GM12878 (cell line): ENCODE results near the gene IER5. TPM values are rescaled to one million over a fixed set of nuclear protein-coding genes. Genes with fewer than 3 reads are reported as not detected.

Experiments used
- ATF7 ChIP-seq: fragments of 450-650 bp; IDR thresholded peaks from 2 replicates; pipeline ENCODE4 v1.6.1; 2016; ENCODE audit warnings: low read depth, mild to moderate bottlenecking
- CHD1 ChIP-seq: IDR thresholded peaks from 2 replicates; pipeline ENCODE4 v1.6.1; 2012; ENCODE audit warnings: low read depth, low read length, improper control_type of control experiment
- CHD4 ChIP-seq: fragments of 200-600 bp; sonication (generic); IDR thresholded peaks from 2 replicates; pipeline ENCODE4 v1.6.1; 2016; ENCODE audit warnings: mild to moderate bottlenecking
- CREM ChIP-seq: IDR thresholded peaks from 2 replicates; pipeline ENCODE4 v1.6.1; 2014; ENCODE audit warnings: antibody characterized with exemption, low read depth
- E4F1 ChIP-seq: fragments of 450-650 bp; IDR thresholded peaks from 2 replicates; pipeline ENCODE4 v1.6.1; 2018; ENCODE audit warnings: borderline replicate concordance, mild to moderate bottlenecking; ENCODE audit not compliant: partially characterized antibody
- ETV6 ChIP-seq, 2 experiments: fragments of 450-650 bp in 1 of 2; IDR thresholded peaks in 1 of 2; conservative IDR thresholded peaks in 1 of 2; 2 replicates each; pipeline ENCODE4 v1.6.1; 2014; ENCODE audit warnings: antibody characterized with exemption in 1 of 2, borderline replicate concordance in 1 of 2, low read depth in 1 of 2, mild to moderate bottlenecking in 1 of 2, moderate library complexity in 1 of 2
- IRF5 ChIP-seq: fragments of 450-650 bp; IDR thresholded peaks from 2 replicates; pipeline ENCODE4 v1.6.1; 2017; ENCODE audit warnings: borderline replicate concordance
- JUND ChIP-seq: IDR thresholded peaks from 2 replicates; pipeline ENCODE4 v1.6.1; 2012; ENCODE audit warnings: low read depth, mild to moderate bottlenecking, low read length, improper control_type of control experiment, moderate library complexity
- MAX ChIP-seq: IDR thresholded peaks from 2 replicates; pipeline ENCODE4 v1.6.1; 2012; ENCODE audit warnings: low read depth, low read length, improper control_type of control experiment
- MEF2A ChIP-seq: IDR thresholded peaks from 2 replicates; pipeline ENCODE4 v1.6.1; 2011; ENCODE audit warnings: low read depth, mild to moderate bottlenecking, low read length, moderate library complexity; ENCODE audit not compliant: insufficient read depth
- NR2C1 ChIP-seq: fragments of 450-650 bp; IDR thresholded peaks from 2 replicates; pipeline ENCODE4 v1.6.1; 2017; ENCODE audit warnings: antibody characterized with exemption, mild to moderate bottlenecking, moderate library complexity
- PAX8 ChIP-seq: fragments of 450-650 bp; IDR thresholded peaks from 2 replicates; pipeline ENCODE4 v1.6.1; 2017; ENCODE audit warnings: mild to moderate bottlenecking, moderate library complexity
- PML ChIP-seq: IDR thresholded peaks from 2 replicates; pipeline ENCODE4 v1.6.1; 2012; ENCODE audit warnings: low read length, inconsistent platforms
- POLR2AphosphoS5 ChIP-seq: IDR thresholded peaks from 2 replicates; pipeline ENCODE4 v1.6.1; 2011; ENCODE audit warnings: mild to moderate bottlenecking, low read length, inconsistent platforms
- RB1 ChIP-seq: fragments of 450-650 bp; formaldehyde crosslinking; IDR thresholded peaks from 2 replicates; pipeline ENCODE4 v1.6.1; 2017; ENCODE audit warnings: mild to moderate bottlenecking, borderline replicate concordance
- RELB ChIP-seq: fragments of 450-650 bp; IDR thresholded peaks from 2 replicates; pipeline ENCODE4 v1.6.1; 2017; ENCODE audit warnings: low read depth, mild to moderate bottlenecking, moderate library complexity
- SMC3 ChIP-seq: IDR thresholded peaks from 2 replicates; pipeline ENCODE4 v1.6.1; 2011; ENCODE audit warnings: low read length, improper control_type of control experiment, borderline replicate concordance
- SP1 ChIP-seq: IDR thresholded peaks from one replicate; pipeline ENCODE4 v1.6.1; 2011; ENCODE audit warnings: low read depth, low read length
- WRNIP1 ChIP-seq: IDR thresholded peaks from 2 replicates; pipeline ENCODE4 v1.6.1; 2011; ENCODE audit warnings: low read depth, low read length, improper control_type of control experiment, borderline replicate concordance
- ZBED1 ChIP-seq: IDR thresholded peaks from 2 replicates; pipeline ENCODE4 v1.6.1; 2016; ENCODE audit warnings: borderline replicate concordance
- ZNF687 ChIP-seq: fragments of 450-650 bp; IDR thresholded peaks from 2 replicates; pipeline ENCODE4 v1.6.1; 2017; ENCODE audit warnings: mild to moderate bottlenecking, moderate library complexity
- polyA plus RNA-seq, 11 experiments: library from polyadenylated mRNA; depleted of rRNA in 4 of 11; unstranded in 6 of 11; stranded (reverse) in 5 of 11; fragments of >200 nt; fragmentation: Nextera tagmentation in 4 of 11; fragmentation: Illumina TruSeq in 1 of 11; extraction: Ambion mirVana in 4 of 11; extraction: Trizol in 1 of 11; gene quantifications; 1 replicate in 1 of 11; 2 replicates in 10 of 11; pipeline versions ENCODE4 v1.2.1 to v1.2.3, GENCODE V29; 2011 to 2016; ENCODE audit warnings: inconsistent platforms in 2 of 11, missing spikeins in 2 of 11, low read depth in 1 of 11
- total RNA-seq, 4 experiments: library from RNA; depleted of rRNA in 3 of 4; stranded (reverse); fragments of >200 nt in 3 of 4; fragmentation: Illumina TruSeq in 1 of 4; extraction: Trizol in 1 of 4; gene quantifications; 2 replicates each; pipeline versions ENCODE4 v1.2.1 to v1.2.3, GENCODE V29; 2013 to 2021

Gene IER5
- total and polyA plus RNA-seq, 10 of the 15 experiments (the other 5 are each of a cell fraction or from before 2014, with no cell fraction given), result 4.3 to 75.2 (median 30.5) TPM

GRCh38 chr1:181044449-181044966 lies 44.0 kb upstream of the IER5 start (continued):
- TF ChIP-seq E4F1 (no peak), MAX (no peak), NR2C1 (no peak), ZBED1 (no peak), RELB (peak; percentile 92), POLR2AphosphoS5 (peak; percentile 52; the same call in 1 of the 2 replicates), IRF5 (peak; percentile 70; the same call in 1 of the 2 replicates), CREM (peak; percentile 47; the same call in 1 of the 2 replicates), PML (no peak), CHD1 (no peak), ATF7 (peak; percentile 27; the same call in 1 of the 2 replicates), MEF2A (0 out of 2 replicates have a peak, but pooled peaks have one; percentile 38), CHD4 (no peak), SP1 (peak; percentile 18), RB1 (peak; percentile 10; the same call in 1 of the 2 replicates), PAX8 (no peak), ZNF687 (peak; percentile 96), ETV6 (conservative IDR thresholded peaks at IDR 0.05 in 1 of 2, IDR thresholded peaks at IDR 0.05 in 1 of 2; ENCODE audit: borderline replicate concordance in 1 of 2, low read depth in 1 of 2) (no peak), WRNIP1 (no peak), JUND (no peak), SMC3 (no peak)
